ENCODE measurements around the gene MRI1.
A peak's percentile ranks its signal among the peaks of the same experiment; 100 is the strongest.
"Not testable (repeated sequence)": the region's sequence is repeated elsewhere in the genome, so short reads cannot be mapped to it uniquely, and the experiment has no call there.

MRI1 gene

DNA sequence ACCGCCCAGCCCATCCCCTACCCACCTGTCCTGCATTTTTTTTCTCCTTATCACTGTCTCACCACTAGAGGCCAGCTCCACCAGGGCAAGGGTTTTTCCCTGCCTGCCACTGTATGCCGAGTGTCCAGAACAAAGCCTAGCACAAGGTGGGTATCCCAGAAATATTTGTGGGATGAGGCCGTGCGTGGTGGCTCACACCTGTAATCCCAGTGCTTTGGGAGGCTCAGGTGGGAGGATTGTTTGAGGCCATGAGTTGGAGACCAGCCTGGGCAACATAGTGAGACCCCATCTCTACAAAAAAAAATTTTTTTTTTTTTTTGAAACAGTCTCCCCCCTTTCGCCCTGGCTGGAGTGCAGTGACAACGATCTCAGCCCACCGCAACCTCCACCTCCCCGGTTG is 2.9 kb upstream of the MRI1 start:
- DNase-seq, result no peak

GRCh38 chr19:13762635-13763235 is 1.6 kb upstream of the MRI1 start:
- no peak for DNase-seq

- DNase-seq, result no peak
These were observed 1.1 kb upstream of the MRI1 start for GRCh38 chr19:13763265-13763664.

DNA sequence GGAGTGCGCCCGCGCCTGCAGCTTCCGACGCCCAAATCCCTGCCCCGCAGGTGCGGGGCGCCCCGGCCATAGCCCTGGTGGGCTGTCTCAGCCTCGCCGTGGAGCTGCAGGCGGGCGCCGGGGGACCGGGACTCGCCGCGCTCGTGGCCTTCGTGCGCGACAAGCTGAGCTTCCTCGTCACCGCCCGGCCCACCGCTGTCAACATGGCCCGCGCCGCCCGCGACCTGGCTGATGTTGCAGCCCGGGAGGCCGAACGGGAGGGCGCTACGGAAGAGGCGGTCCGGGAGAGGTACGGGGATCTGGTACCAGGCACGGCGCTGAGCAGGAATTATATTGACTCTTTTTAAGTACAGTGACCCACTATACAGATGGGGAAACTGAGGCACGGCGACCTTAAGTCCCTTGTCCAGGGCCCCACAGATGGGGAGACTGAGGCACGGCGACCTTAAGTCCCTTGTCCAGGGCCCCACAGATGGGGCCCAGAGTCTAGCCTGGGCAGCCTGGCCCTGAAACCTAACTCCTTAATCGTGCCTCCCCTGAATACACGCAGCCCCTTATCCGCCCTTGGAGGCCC is 586 bp downstream of the MRI1 start:
- DNase-seq, result peak; percentile 43 to 76 (median 54)

- DNase-seq, result no peak
These were observed 1.2 kb downstream of the MRI1 start for GRCh38 chr19:13765395-13766094.

GRCh38 chr19:13766095-13766481 is 1.8 kb downstream of the MRI1 start:
- no peak for DNase-seq

DNA sequence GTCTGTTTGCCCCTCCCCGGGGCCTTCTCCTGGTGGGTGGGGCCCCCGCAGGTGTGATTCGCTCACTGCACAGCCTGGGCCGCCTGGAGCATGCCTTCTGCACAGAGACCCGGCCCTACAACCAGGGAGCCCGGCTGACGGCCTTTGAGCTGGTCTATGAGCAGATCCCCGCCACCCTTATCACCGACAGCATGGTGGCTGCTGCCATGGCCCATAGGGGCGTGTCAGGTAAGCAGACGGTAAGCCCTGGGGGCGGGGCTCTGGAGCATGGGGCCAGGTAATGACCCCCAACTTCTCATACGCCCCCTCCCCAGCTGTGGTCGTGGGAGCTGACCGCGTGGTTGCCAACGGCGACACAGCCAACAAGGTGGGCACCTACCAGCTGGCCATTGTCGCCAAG is 4.2 kb downstream of the MRI1 start:
- no peak for DNase-seq

DNA sequence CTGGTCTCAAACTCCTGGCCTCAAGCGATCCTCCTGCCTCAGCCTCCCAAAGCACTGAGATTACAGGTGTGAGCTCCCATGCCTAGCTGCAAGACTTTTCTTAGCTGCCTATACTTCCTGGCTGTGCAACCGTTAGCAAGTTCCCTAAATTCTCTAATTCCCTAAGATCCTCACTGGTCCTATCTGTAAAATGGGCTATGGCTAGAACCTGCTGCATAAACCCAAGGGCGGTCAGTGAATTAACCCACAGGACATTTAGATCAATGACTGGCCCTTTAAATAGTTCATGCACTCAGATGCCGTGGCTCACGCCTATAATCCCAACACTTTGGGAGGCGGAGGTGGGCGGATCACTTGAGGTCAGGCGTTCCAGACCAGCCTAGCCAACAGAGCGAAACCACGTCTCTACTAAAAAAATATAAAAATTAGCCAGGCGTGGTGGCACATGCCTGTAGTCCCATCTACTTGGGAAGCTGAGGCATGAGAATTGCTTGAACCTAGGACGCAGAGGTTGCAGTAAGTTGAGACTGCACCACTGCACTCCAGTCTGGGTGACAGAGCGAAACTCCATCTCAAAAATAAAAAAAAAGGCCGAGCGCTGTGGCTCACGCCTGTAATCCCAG is 5.8 kb downstream of the MRI1 start:
- DNase-seq, result no peak

DNA sequence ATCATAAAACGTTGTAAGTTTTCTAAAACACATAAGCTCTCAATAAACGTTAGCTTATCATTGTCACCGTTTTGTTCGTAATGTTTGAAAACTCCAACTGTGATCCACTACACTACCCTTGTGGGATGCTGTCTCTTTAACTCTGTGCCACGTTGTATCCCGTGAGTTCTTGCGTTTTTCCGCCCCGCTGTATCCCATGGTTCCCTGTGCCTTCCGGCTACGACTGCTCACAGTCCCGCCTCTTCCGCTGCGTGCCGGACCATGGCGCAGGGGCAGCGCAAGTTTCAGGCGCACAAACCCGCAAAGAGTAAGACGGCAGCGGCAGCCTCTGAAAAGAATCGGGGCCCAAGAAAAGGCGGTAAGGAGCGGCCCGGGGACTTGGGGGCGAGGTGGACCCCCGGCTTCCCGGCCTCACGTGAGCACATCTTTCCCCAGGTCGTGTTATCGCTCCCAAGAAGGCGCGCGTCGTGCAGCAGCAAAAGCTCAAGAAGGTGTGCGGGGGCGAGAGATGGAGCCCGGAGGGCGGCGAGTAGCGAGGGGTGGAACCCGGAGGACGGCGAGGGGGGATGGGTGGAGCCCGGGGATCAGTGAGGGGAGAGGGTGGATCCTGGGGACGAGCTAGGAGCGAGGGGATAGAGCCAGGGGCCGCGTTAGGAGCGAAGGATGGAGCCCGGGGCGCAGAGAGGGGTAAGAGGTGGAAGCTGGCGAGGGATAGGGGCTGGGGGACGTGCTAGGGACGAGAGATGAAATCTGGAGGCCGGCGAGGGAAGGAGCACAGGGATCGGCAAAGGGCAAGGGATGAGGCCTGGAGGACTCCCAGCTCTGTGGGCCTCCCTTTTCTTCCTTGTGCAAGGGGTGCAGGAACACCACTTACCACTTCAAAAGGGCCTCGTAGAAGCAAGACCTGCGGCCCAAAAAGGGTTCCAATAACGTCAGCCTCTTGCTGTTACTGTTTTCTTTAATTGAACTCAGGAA is 10.2 kb downstream of the MRI1 start, which contains the start of gene C19orf53:
Gene C19orf53, plus strand, starts transcription at position 240 of the 975 bp plus-strand sequence. Its CDS starts 22 bp downstream, at position 262.
- peak; percentile 92 to 96 (median 94) for DNase-seq

GRCh38 chr19:13778398-13778797 is 14.1 kb downstream of the MRI1 start:
- no peak for DNase-seq

DNA sequence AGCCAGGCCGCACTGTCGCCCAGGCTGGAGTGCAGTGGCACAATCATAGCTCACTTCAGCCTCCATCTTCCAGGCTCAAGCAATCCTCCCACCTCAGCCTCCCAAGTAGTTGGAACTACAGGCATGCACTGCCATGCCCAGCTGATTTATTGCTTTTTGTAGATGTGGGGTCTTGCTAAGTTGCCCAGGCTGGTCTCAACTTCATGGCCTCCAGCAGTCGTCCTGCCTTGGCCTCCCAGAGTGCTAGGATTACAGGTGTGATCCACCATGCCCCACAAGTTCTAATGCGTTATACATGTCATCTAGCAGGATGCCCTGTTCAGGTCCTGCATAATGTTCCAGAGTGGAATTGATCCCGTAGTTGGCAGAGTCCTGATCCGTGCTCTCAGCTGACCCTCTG is 14.5 kb downstream of the MRI1 start:
- no peak for DNase-seq

DNA sequence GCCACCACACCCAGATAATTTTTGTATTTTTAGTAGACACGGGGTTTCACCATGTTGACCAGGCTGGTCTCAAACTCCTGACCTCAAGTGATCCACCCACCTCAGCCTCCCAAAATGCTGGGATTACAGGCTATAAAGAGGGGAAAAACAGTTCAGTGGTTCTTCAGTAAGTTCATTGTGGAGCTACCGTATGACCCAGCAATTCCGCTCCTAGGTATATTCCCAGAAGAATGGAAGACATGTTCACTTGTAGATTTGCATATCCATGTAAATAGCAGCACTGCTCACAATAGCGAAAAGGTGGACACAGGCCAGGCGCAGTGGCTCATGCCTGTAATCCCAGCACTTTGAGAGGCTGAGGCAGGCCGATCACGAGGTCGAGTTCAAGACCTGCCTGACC is 15.5 kb downstream of the MRI1 start:
- not testable (repeated sequence) for DNase-seq

GRCh38 chr19:13781547-13781946 is 17.2 kb downstream of the MRI1 start:
- DNase-seq, result peak in 3 of 4 experiments; percentile 32 to 57 (median 55)

- DNase-seq, result no peak
These were observed 18.2 kb downstream of the MRI1 start for GRCh38 chr19:13782537-13782936.

- no peak for DNase-seq
These were observed 19.5 kb downstream of the MRI1 start for GRCh38 chr19:13783565-13784500.

GRCh38 chr19:13784731-13785452 is 20.6 kb downstream of the MRI1 start:
- peak; percentile 71 to 88 (median 80) for DNase-seq

- DNase-seq, result peak; percentile 27 to 62 (median 55)
These were observed 24.7 kb downstream of the MRI1 start for GRCh38 chr19:13788991-13789390.

DNA sequence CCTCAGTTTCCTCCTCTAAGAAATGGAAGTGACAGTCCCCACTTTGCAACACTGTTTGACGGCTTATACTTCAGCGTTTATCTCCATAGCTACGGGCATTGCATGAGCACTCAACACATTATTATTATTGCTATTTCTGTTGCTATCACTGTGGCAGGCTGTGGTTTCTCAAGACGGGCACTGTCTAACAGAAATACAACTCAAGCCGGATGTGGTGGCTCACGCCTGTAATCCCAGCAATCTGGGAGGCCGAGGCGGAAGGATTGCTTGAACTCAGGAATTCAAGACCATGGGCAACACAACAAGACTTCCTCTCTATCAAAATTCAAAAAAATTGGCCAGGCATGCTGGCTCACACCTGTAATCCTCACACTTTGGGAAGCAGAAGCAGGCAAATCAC is 26.0 kb downstream of the MRI1 start:
- DNase-seq, result peak; percentile 63 to 81 (median 74)

GRCh38 chr19:13793317-13793716 is 29.0 kb downstream of the MRI1 start:
- not testable (repeated sequence) for DNase-seq

- peak; percentile 31 to 64 (median 60) for DNase-seq
These were observed 30.1 kb downstream of the MRI1 start for GRCh38 chr19:13794398-13794756.
